Skeletal muscle satellite cell (primary cell): ENCODE data around the gene SCUBE1.

Experiments
- H3K27me3 ChIP-seq: 2 replicates; pipeline ENCODE4 v1.7.0; 2013; ENCODE audit warnings: low read length; ENCODE audit not compliant: control insufficient read depth, insufficient read depth
- H3K36me3 ChIP-seq: 2 replicates; pipeline ENCODE4 v1.7.0; 2013; ENCODE audit warnings: mild to moderate bottlenecking, control low read depth, low read length; ENCODE audit not compliant: insufficient read depth
- H3K4me1 ChIP-seq: 2 replicates; pipeline ENCODE4 v1.7.0; 2013; ENCODE audit warnings: low read length; ENCODE audit not compliant: control insufficient read depth, insufficient read depth
- H3K4me2 ChIP-seq: 2 replicates; pipeline ENCODE4 v1.7.0; 2013; ENCODE audit warnings: mild to moderate bottlenecking, low read length
- H3K4me3 ChIP-seq: 2 replicates; pipeline ENCODE4 v1.7.0; 2013; ENCODE audit warnings: low read length
- H3K9ac ChIP-seq: 2 replicates; pipeline ENCODE4 v1.7.0; 2013; ENCODE audit warnings: mild to moderate bottlenecking, low read depth, low read length, moderate library complexity
- H3K9me3 ChIP-seq: replicated peaks from 2 replicates; pipeline ENCODE4 v1.7.0; 2013; ENCODE audit warnings: mild to moderate bottlenecking, control low read depth, low read length

SCUBE1 gene

GRCh38 chr22:43351966-43352345 lies 8.8 kb upstream of the SCUBE1 start:
- Histone ChIP-seq H3K36me3 (no peaks in the 10 kb centered on the region), H3K4me3 (no peak overlapping the region), H3K27me3 (peaks cover 19% of the 10 kb centered on the region)

GRCh38 chr22:43349636-43350035 lies 6.5 kb upstream of the SCUBE1 start:
- H3K4me2 ChIP-seq = no peak overlapping the region
- H3K4me1 ChIP-seq = no peaks in the 10 kb centered on the region
- no peak overlapping the region for H3K9ac ChIP-seq
- H3K36me3 ChIP-seq = no peaks in the 10 kb centered on the region
- H3K4me3 ChIP-seq = no peak overlapping the region
- no peaks in the 10 kb centered on the region for H3K9me3 ChIP-seq
- peaks cover 33% of the 10 kb centered on the region for H3K27me3 ChIP-seq

More at GRCh38 chr22:43351966-43352345, 8.8 kb upstream of the SCUBE1 start:
- Histone ChIP-seq H3K9me3 (no peaks in the 10 kb centered on the region), H3K4me2 (no peak overlapping the region), H3K4me1 (no peaks in the 10 kb centered on the region), H3K9ac (no peak overlapping the region)

GRCh38 chr22:43346521-43346929 lies 3.4 kb upstream of the SCUBE1 start:
- H3K4me3 ChIP-seq = no peak overlapping the region
- no peak overlapping the region for H3K4me2 ChIP-seq
- no peaks in the 10 kb centered on the region for H3K4me1 ChIP-seq
- H3K36me3 ChIP-seq = no peaks in the 10 kb centered on the region
- no peaks in the 10 kb centered on the region for H3K9me3 ChIP-seq
- H3K27me3 ChIP-seq = peaks cover 52% of the 10 kb centered on the region
- no peak overlapping the region for H3K9ac ChIP-seq

- no peak overlapping the region for H3K4me3 ChIP-seq
- no peak overlapping the region for H3K4me2 ChIP-seq
- peaks cover 59% of the 10 kb centered on the region for H3K27me3 ChIP-seq
Measured at GRCh38 chr22:43345761-43346301, 2.7 kb upstream of the SCUBE1 start.

GRCh38 chr22:43345356-43345755 lies 2.2 kb upstream of the SCUBE1 start:
- H3K9me3 ChIP-seq = no peaks in the 10 kb centered on the region
- peaks cover 64% of the 10 kb centered on the region for H3K27me3 ChIP-seq
- H3K36me3 ChIP-seq = no peaks in the 10 kb centered on the region
- H3K4me3 ChIP-seq = no peak overlapping the region
- no peak overlapping the region for H3K4me2 ChIP-seq
- no peaks in the 10 kb centered on the region for H3K4me1 ChIP-seq
- no peak overlapping the region for H3K9ac ChIP-seq

More at GRCh38 chr22:43345761-43346301, 2.7 kb upstream of the SCUBE1 start:
- Histone ChIP-seq H3K4me1 (no peaks in the 10 kb centered on the region), H3K36me3 (no peaks in the 10 kb centered on the region), H3K9ac (no peak overlapping the region), H3K9me3 (no peaks in the 10 kb centered on the region)

GRCh38 chr22:43344520-43344787 lies 1.3 kb upstream of the SCUBE1 start:
- H3K4me1 ChIP-seq = no peaks in the 10 kb centered on the region
- H3K4me2 ChIP-seq = no peak overlapping the region
- no peak overlapping the region for H3K9ac ChIP-seq
- H3K36me3 ChIP-seq = no peaks in the 10 kb centered on the region
- no peaks in the 10 kb centered on the region for H3K9me3 ChIP-seq
- H3K27me3 ChIP-seq = peaks cover 64% of the 10 kb centered on the region
- H3K4me3 ChIP-seq = no peak overlapping the region

GRCh38 chr22:43343670-43344519 lies 723 bp upstream of the SCUBE1 start:
- Histone ChIP-seq H3K4me1 (no peaks in the 10 kb centered on the region), H3K9ac (no peak overlapping the region)

GRCh38 chr22:43342347-43343261 lies 568 bp downstream of the SCUBE1 start:
- no peaks in the 10 kb centered on the region for H3K9me3 ChIP-seq

More at GRCh38 chr22:43343670-43344519, 723 bp upstream of the SCUBE1 start:
- H3K4me3 ChIP-seq = no peak overlapping the region
- no peaks in the 10 kb centered on the region for H3K9me3 ChIP-seq
- no peak overlapping the region for H3K4me2 ChIP-seq
- H3K27me3 ChIP-seq = peaks cover 62% of the 10 kb centered on the region
- no peaks in the 10 kb centered on the region for H3K36me3 ChIP-seq

GRCh38 chr22:43341565-43341964 lies 1.6 kb downstream of the SCUBE1 start:
- H3K4me1 ChIP-seq = no peaks in the 10 kb centered on the region
- no peak overlapping the region for H3K4me2 ChIP-seq
- H3K9me3 ChIP-seq = no peaks in the 10 kb centered on the region
- H3K9ac ChIP-seq = no peak overlapping the region
- H3K4me3 ChIP-seq = no peak overlapping the region
- no peaks in the 10 kb centered on the region for H3K36me3 ChIP-seq
- peaks cover 66% of the 10 kb centered on the region for H3K27me3 ChIP-seq

More at GRCh38 chr22:43342347-43343261, 568 bp downstream of the SCUBE1 start:
- Histone ChIP-seq H3K27me3 (peaks cover 64% of the 10 kb centered on the region), H3K4me1 (no peaks in the 10 kb centered on the region), H3K36me3 (no peaks in the 10 kb centered on the region), H3K4me2 (no peak overlapping the region), H3K9ac (no peak overlapping the region), H3K4me3 (no peak overlapping the region)

- Histone ChIP-seq H3K9me3 (no peaks in the 10 kb centered on the region), H3K4me2 (no peak overlapping the region), H3K4me1 (no peaks in the 10 kb centered on the region), H3K9ac (no peak overlapping the region), H3K27me3 (peaks cover 44% of the 10 kb centered on the region), H3K4me3 (no peak overlapping the region), H3K36me3 (no peaks in the 10 kb centered on the region)
Measured at GRCh38 chr22:43338766-43339345, 4.3 kb downstream of the SCUBE1 start.

GRCh38 chr22:43337946-43338345 lies 5.2 kb downstream of the SCUBE1 start:
- no peak overlapping the region for H3K4me3 ChIP-seq
- no peaks in the 10 kb centered on the region for H3K4me1 ChIP-seq
- no peaks in the 10 kb centered on the region for H3K36me3 ChIP-seq
- H3K4me2 ChIP-seq = no peak overlapping the region
- no peak overlapping the region for H3K9ac ChIP-seq
- peaks cover 41% of the 10 kb centered on the region for H3K27me3 ChIP-seq
- H3K9me3 ChIP-seq = no peaks in the 10 kb centered on the region
